GM12878 (cell line): Measurements from ENCODE around the gene TMEM238L.

ENCODE experiments used
- ASH2L ChIP-seq: fragments of 300-600, 200-600 bp; sonication (generic); IDR thresholded peaks from 2 replicates; pipeline ENCODE4 v1.6.1; 2017; ENCODE audit warnings: low read depth, mild to moderate bottlenecking, borderline replicate concordance
- CBFB ChIP-seq: IDR thresholded peaks from 2 replicates; pipeline ENCODE4 v1.6.1; 2016; ENCODE audit warnings: antibody characterized with exemption, low read depth
- EGR1 ChIP-seq, 2 experiments: IDR thresholded peaks; 1 replicate in 1 of 2; 2 replicates in 1 of 2; pipeline ENCODE4 v1.6.1; 2011 to 2012; ENCODE audit warnings: low read depth in 2 of 2, low read length in 2 of 2, borderline replicate concordance in 1 of 2, mild to moderate bottlenecking in 1 of 2, moderate library complexity in 1 of 2
- EZH2 ChIP-seq: IDR thresholded peaks from 2 replicates; pipeline ENCODE4 v1.6.1; 2012; ENCODE audit warnings: low read depth, mild to moderate bottlenecking, control low read depth, inconsistent platforms, low read length, borderline replicate concordance; ENCODE audit not compliant: control insufficient read depth
- POLR2A ChIP-seq: IDR thresholded peaks from 2 replicates; pipeline ENCODE4 v1.6.1; 2011; ENCODE audit warnings: low read depth, mild to moderate bottlenecking, low read length
- RAD21 ChIP-seq: IDR thresholded peaks from 2 replicates; pipeline ENCODE4 v1.6.1; 2011; ENCODE audit warnings: mild to moderate bottlenecking, low read depth, low read length, moderate library complexity; ENCODE audit not compliant: insufficient read depth
- RCOR1 ChIP-seq: conservative IDR thresholded peaks from 2 replicates; pipeline ENCODE4 v1.6.1; 2012; ENCODE audit warnings: low read depth, low read length, improper control_type of control experiment
- SMC3 ChIP-seq: IDR thresholded peaks from 2 replicates; pipeline ENCODE4 v1.6.1; 2011; ENCODE audit warnings: low read length, improper control_type of control experiment, borderline replicate concordance
- TARDBP ChIP-seq: IDR thresholded peaks from 2 replicates; pipeline ENCODE4 v1.6.1; 2016; ENCODE audit warnings: borderline replicate concordance
- TF ChIP-seq, protein P1 (sequence below), 3 experiments: IDR thresholded peaks in 2 of 3; conservative IDR thresholded peaks in 1 of 3; 2 replicates each; pipeline ENCODE4 v1.5.1; 2011; ENCODE audit warnings: low read depth in 3 of 3, low read length in 3 of 3, mild to moderate bottlenecking in 3 of 3, control low read depth in 2 of 3, moderate library complexity in 2 of 3, inconsistent platforms in 1 of 3, mixed read lengths in 1 of 3; ENCODE audit not compliant: control insufficient read depth in 2 of 3, insufficient read depth in 1 of 3; ENCODE audit errors: extremely low read depth in 1 of 3
- TF ChIP-seq, protein P2 (sequence below): IDR thresholded peaks from 2 replicates; pipeline ENCODE4 v1.6.1; 2011; ENCODE audit warnings: low read depth, low read length, improper control_type of control experiment, borderline replicate concordance

DNA sequence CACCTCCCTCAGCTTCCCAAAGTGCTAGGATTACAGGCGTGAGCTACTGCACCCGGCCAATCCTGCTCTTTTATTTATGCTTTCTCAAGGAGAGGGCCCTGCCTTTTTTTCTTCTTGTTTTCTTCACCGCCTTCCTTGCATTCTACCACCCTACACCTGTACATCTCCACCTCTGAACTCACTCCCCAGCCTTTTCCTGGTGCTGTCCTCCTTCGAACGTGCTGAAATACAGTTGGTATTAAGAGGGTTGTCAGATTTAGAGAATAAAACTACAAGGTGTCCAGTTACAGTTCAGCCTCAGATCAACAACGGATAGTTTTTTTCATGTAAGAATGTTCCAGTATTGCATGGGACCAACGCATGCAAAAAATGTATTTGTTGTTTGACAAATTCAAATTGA, 32.2 kb upstream of the TMEM238L start:
- TF ChIP-seq, protein P1, sequence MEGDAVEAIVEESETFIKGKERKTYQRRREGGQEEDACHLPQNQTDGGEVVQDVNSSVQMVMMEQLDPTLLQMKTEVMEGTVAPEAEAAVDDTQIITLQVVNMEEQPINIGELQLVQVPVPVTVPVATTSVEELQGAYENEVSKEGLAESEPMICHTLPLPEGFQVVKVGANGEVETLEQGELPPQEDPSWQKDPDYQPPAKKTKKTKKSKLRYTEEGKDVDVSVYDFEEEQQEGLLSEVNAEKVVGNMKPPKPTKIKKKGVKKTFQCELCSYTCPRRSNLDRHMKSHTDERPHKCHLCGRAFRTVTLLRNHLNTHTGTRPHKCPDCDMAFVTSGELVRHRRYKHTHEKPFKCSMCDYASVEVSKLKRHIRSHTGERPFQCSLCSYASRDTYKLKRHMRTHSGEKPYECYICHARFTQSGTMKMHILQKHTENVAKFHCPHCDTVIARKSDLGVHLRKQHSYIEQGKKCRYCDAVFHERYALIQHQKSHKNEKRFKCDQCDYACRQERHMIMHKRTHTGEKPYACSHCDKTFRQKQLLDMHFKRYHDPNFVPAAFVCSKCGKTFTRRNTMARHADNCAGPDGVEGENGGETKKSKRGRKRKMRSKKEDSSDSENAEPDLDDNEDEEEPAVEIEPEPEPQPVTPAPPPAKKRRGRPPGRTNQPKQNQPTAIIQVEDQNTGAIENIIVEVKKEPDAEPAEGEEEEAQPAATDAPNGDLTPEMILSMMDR (IDR thresholded peaks at IDR 0.05 in 2 of 3, conservative IDR thresholded peaks at IDR 0.05 in 1 of 3; ENCODE audit: control insufficient read depth in 2 of 3, extremely low read depth in 1 of 3, insufficient read depth in 1 of 3, low read depth in 3 of 3, low read length in 3 of 3) = no peak
- TF ChIP-seq EZH2 (no peak), POLR2A (no peak), CBFB (no peak), EGR1 (IDR thresholded peaks at IDR 0.05; ENCODE audit: borderline replicate concordance in 1 of 2, low read depth in 2 of 2, low read length in 2 of 2) (no peak), SMC3 (no peak), TARDBP (no peak), RCOR1 (no peak), RAD21 (no peak), ASH2L (no peak)
- TF ChIP-seq, protein P2, sequence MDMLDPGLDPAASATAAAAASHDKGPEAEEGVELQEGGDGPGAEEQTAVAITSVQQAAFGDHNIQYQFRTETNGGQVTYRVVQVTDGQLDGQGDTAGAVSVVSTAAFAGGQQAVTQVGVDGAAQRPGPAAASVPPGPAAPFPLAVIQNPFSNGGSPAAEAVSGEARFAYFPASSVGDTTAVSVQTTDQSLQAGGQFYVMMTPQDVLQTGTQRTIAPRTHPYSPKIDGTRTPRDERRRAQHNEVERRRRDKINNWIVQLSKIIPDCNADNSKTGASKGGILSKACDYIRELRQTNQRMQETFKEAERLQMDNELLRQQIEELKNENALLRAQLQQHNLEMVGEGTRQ = no peak
